MCF 10A (cell line): ENCODE measurements around the gene TGFB2. TPM values are rescaled to one million over a fixed set of nuclear protein-coding genes. Genes with fewer than 3 reads are reported as not detected.

Experiments used
- BruUV-seq: library from RNA; stranded (reverse); fragments of 400-500 nt; replicated peaks from 2 replicates; lab custom pipeline; 2021; lab: Mats Ljungman, UMichigan
- CTCF ChIA-PET: fragments of 300-600 bp; sonication (Branson Sonifier 250); formaldehyde crosslinking; extraction: SDS; loops from one replicate; lab custom pipeline; 2021; ENCODE audit warnings: antibody characterized with exemption, inconsistent platforms; lab: Yijun Ruan, JAX
- POLR2A ChIA-PET: fragments of 300-600, 350-650 bp; sonication (Branson Sonifier 250); formaldehyde crosslinking; extraction: SDS; loops from one replicate; lab custom pipeline; 2020; ENCODE audit warnings: antibody characterized with exemption, inconsistent platforms; lab: Yijun Ruan, JAX
- DNase-seq: peaks from one replicate; pipeline ENCODE4 v3.0.0-alpha.2; 2018; ENCODE audit not compliant: unreplicated experiment
- H3K27ac Mint-ChIP-seq: one replicate; pipeline ENCODE4 v1.8.0; 2022; ENCODE audit warnings: mild to moderate bottlenecking, low read depth, mixed read lengths; ENCODE audit not compliant: unreplicated experiment
- H3K27me3 Mint-ChIP-seq: one replicate; pipeline ENCODE4 v1.8.0; 2022; ENCODE audit warnings: mixed read lengths; ENCODE audit not compliant: insufficient read depth, unreplicated experiment
- H3K36me3 Mint-ChIP-seq: one replicate; pipeline ENCODE4 v1.8.0; 2022; ENCODE audit warnings: mild to moderate bottlenecking, moderate library complexity, mixed read lengths; ENCODE audit not compliant: insufficient read depth, unreplicated experiment
- H3K4me1 Mint-ChIP-seq: one replicate; pipeline ENCODE4 v1.8.0; 2022; ENCODE audit warnings: mixed read lengths; ENCODE audit not compliant: insufficient read depth, unreplicated experiment
- H3K4me3 Mint-ChIP-seq: one replicate; pipeline ENCODE4 v1.8.0; 2022; ENCODE audit warnings: mild to moderate bottlenecking, moderate library complexity, mixed read lengths; ENCODE audit not compliant: unreplicated experiment
- H3K9me3 Mint-ChIP-seq: one replicate; pipeline ENCODE4 v1.8.0; 2022; ENCODE audit warnings: mixed read lengths; ENCODE audit not compliant: unreplicated experiment
- CTCF ChIP-seq: fragments of 200-600 bp; IDR thresholded peaks from one replicate; pipeline ENCODE4 v1.8.0; 2022; ENCODE audit warnings: antibody characterized with exemption, mild to moderate bottlenecking; ENCODE audit not compliant: unreplicated experiment
- intact Hi-C: fragments of 100-400 bp; cut with micrococcal nuclease; formaldehyde crosslinking; loops from 2 replicates; pipeline ENCODE4 v1.14.1; 2022
- total RNA-seq: library from RNA; stranded (reverse); gene quantifications from 2 replicates; pipeline ENCODE4 v1.2.3, GENCODE V29; 2022

TGFB2 gene
- total RNA-seq, 1 experiment from 2014 or later, result 6.3 TPM

GRCh38 chr1:218402786-218403120 is 57.6 kb downstream of the TGFB2 start:
- Mint-ChIP-seq H3K27me3 (no peaks in the 10 kb centered on the region), H3K36me3 (no peaks in the 10 kb centered on the region)
- intact Hi-C loops, result loop anchor here (5.0 kb wide), 1 partner anchor 35 kb away; no protein-coding TSS in a partner anchor

GRCh38 chr1:218403300-218403699 is 58.2 kb downstream of the TGFB2 start:
- POLR2A ChIA-PET, result interaction anchor here (1.6 kb wide), 1 partner anchor 7 kb away, joined by 4 read pairs; no protein-coding TSS in a partner anchor
- H3K4me1 Mint-ChIP-seq, result peaks cover 2% of the 10 kb centered on the region
- no peaks in the 10 kb centered on the region for H3K27me3 Mint-ChIP-seq
- DNase-seq, result no peak
- intact Hi-C loops, result loop anchor here (5.0 kb wide), 1 partner anchor 34 kb away; no protein-coding TSS in a partner anchor
- H3K9me3 Mint-ChIP-seq, result no peaks in the 10 kb centered on the region
- no peak overlapping the region for H3K27ac Mint-ChIP-seq
- no peak overlapping the region for H3K4me3 Mint-ChIP-seq
- no peak for TF ChIP-seq CTCF
- no peaks in the 10 kb centered on the region for H3K36me3 Mint-ChIP-seq
- BruUV-seq, result no TSS peak
- CTCF ChIA-PET, result interaction anchor here (0.6 kb wide), 1 partner anchor 664 kb away, joined by 3 read pairs; no protein-coding TSS in a partner anchor

More at GRCh38 chr1:218402786-218403120, 57.6 kb downstream of the TGFB2 start:
- ChIA-PET POLR2A (interaction anchor here (0.6 to 1.6 kb wide), 2 partner anchors 8 to 1334 kb away, joined by 3 to 4 read pairs; no protein-coding TSS in a partner anchor), CTCF (interaction anchor here (1.1 kb wide), 1 partner anchor 17 kb away, joined by 3 read pairs; no protein-coding TSS in a partner anchor)
- Mint-ChIP-seq H3K4me1 (peaks cover 7% of the 10 kb centered on the region), H3K9me3 (no peaks in the 10 kb centered on the region), H3K4me3 (no peak overlapping the region), H3K27ac (no peak overlapping the region)
- BruUV-seq, result no TSS peak
- TF ChIP-seq CTCF, result no peak
- DNase-seq, result no peak

- intact Hi-C loops, result no loop called here
- no peaks in the 10 kb centered on the region for H3K27me3 Mint-ChIP-seq
- no peaks in the 10 kb centered on the region for H3K36me3 Mint-ChIP-seq
- BruUV-seq, result no TSS peak
- H3K9me3 Mint-ChIP-seq, result no peaks in the 10 kb centered on the region
- no peak for DNase-seq
- ChIA-PET POLR2A (no interaction called here), CTCF (interaction anchor here (0.7 to 0.9 kb wide), 3 partner anchors 24 to 51 kb away, joined by 3 to 4 read pairs (median 3); no protein-coding TSS in a partner anchor)
- no peak overlapping the region for H3K4me3 Mint-ChIP-seq
- no peak overlapping the region for H3K27ac Mint-ChIP-seq
- H3K4me1 Mint-ChIP-seq, result peaks cover 10% of the 10 kb centered on the region
- TF ChIP-seq CTCF, result no peak
Observed at GRCh38 chr1:218407630-218408029, 62.5 kb downstream of the TGFB2 start.

GRCh38 chr1:218408135-218408534 is 63.0 kb downstream of the TGFB2 start:
- intact Hi-C loops, result no loop called here
- POLR2A ChIA-PET, result no interaction called here
- H3K9me3 Mint-ChIP-seq, result no peaks in the 10 kb centered on the region
- no TSS peak for BruUV-seq
- DNase-seq, result no peak
- H3K36me3 Mint-ChIP-seq, result no peaks in the 10 kb centered on the region
- no peaks in the 10 kb centered on the region for H3K27me3 Mint-ChIP-seq
- H3K4me3 Mint-ChIP-seq, result no peak overlapping the region
- CTCF ChIA-PET, result interaction anchor here (0.7 kb wide), 1 partner anchor 28 kb away, joined by 4 read pairs; no protein-coding TSS in a partner anchor
- TF ChIP-seq CTCF, result no peak
- peaks cover 10% of the 10 kb centered on the region for H3K4me1 Mint-ChIP-seq
- no peak overlapping the region for H3K27ac Mint-ChIP-seq
